Right ventricle myocardium superior (tissue), 1 donor: ENCODE measurements around the gene OTOG. TPM values are rescaled to one million over a fixed set of nuclear protein-coding genes. Genes with fewer than 3 reads are reported as not detected.
A peak's percentile ranks its signal among the peaks of the same experiment; 100 is the strongest.

Experiments
- ATAC-seq: fragments of 200-7000 bp; cut with Tn5 transposase; one replicate; pipeline ENCODE4 v1.9.1; 2020; ENCODE audit warnings: mild to moderate bottlenecking; ENCODE audit not compliant: poor library complexity
- DNase-seq: peaks from one replicate; pipeline ENCODE4 v3.0.0-alpha.2; 2020
- intact Hi-C: fragments of 100-400 bp; cut with DNase I; formaldehyde crosslinking; loops from one replicate; pipeline ENCODE4 v1.11.2; 2022
- total RNA-seq: library from RNA; stranded (reverse); fragmentation: NEBNext Ultra II Directional; extraction: Animal tissue kit (Norgen Biotek cat#: 25700); gene quantifications from one replicate; pipeline ENCODE4 v1.2.1, GENCODE V29; 2021
- donor health status: DM: no; HTN: yes; CAD: no; lungs with severe emphysema.

Gene OTOG
- total RNA-seq, 1 donor from 2014 or later: not detected

DNA sequence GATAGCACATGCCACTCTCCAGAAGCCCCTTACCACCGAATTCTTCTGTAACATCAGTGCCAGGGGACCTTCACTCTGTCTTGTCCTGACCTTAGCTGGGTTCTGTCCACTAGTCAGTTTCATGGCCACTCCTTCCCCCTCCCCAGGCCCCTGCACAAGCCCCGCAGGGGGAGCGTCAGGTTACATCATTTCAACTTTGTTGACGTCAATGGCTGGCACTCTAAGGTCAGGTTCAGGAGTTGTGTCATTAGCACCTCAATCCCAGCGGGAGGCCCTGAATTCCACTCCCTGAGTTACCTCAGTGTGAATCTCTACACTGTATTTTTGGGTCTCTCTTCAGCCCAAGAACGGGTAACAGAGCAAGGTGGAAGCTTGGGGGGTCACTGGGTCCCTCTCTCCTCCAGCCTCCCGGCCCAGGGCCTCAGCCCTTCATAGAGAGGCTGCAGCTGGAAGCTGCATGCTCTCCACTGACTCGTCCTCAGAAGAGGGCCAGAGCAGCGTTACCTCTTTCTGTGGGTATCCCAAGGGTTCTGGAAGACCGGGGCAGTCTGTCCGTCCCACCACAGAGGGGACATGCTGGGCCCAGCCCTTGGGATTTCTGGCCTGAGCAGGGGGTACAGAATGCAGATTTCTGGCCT, 13.2 kb upstream of the OTOG start:
- peak; percentile 4 for DNase-seq
- intact Hi-C loops: no loop called here
- no peak for ATAC-seq

DNA sequence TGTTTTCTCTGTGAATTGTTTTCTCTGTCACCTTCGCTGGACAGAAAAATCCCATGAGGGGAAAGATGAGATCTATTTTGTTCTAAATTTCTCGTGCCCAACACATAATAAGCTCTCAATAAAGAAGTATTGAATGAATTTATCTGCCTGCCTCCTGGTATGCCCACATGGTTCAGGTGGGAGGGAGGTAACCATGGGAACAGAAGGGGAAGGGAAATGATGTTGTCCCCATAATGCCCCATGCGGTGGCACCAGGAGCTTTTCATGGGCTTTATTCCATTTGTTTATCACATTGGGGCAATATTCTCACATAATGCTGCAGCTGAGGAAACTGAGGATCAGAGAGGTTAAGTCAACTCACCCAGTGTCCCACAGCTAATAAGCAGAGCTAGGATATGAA, 11.6 kb upstream of the OTOG start:
- ATAC-seq (no peak), DNase-seq (no peak)
- intact Hi-C loops: no loop called here

DNA sequence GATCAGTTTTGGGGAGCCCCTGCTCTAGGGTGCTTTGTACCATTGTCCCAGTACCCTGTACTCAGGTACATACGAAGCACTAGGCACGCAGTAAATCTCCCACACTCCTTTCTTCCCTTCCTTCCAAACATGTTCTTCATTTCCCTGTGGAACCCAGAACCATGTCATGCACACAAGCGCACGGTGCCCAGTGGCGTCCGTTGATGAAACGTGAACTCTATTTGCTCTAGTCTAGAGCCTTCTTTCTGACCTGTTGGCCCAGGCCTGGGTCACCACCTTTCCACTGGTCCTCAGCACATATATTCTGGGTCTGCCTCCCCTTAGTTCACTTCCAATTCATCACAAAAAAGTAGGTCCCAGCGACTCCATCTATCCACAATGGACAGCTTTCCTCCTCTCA, 9.8 kb upstream of the OTOG start:
- no peak for DNase-seq
- no peak for ATAC-seq
- intact Hi-C loops: no loop called here

GRCh38 chr11:17538054-17538453, 9.0 kb upstream of the OTOG start:
- intact Hi-C loops: no loop called here
- DNase-seq: no peak
- ATAC-seq: no peak

DNA sequence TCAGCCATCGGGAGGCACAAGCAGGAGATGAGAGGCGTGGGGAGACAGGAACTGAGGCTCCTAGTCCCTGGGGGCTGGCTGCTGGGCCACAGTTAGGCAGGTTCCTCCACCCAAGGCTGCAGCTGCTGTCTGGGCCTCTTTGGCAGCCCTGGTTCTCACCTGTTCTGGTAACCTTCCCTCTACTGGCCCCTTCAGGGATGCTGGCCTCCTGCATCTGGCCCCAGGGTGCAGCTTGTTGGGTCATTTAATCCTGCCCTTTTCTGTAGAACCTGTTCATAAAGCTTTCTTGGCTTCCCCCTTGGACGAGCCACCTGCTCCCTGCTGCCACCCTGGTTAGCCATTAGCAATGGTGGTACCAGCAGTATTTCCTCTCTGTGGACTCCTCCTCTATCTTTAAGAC, 8.3 kb upstream of the OTOG start:
- intact Hi-C loops: no loop called here
- no peak for ATAC-seq
- DNase-seq: peak; percentile 11

DNA sequence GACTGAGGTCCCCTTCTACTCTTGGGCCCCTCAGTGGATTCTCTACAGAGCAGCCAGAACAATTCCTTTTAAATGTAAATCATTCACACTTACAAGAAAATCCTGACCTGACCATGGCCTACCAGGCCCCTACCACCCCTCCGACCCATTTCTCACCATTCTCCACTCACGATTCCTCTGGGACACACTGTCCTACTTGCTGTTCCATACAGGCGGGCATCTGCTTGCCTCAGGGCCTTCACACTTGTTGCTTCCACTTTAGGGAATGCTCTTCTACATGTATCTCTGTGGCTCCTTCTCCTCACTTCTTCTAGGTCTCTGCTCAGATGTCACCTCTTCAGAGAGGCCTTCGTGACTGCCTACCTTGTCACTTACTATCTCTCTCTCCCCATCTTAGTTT, 6.3 kb upstream of the OTOG start:
- ATAC-seq (no peak), DNase-seq (no peak)
- intact Hi-C loops: no loop called here

GRCh38 chr11:17541330-17541885, 5.7 kb upstream of the OTOG start:
- no peak for ATAC-seq
- intact Hi-C loops: no loop called here
- no peak for DNase-seq

GRCh38 chr11:17542249-17542648, 4.8 kb upstream of the OTOG start:
- no peak for DNase-seq
- intact Hi-C loops: no loop called here
- no peak for ATAC-seq

DNA sequence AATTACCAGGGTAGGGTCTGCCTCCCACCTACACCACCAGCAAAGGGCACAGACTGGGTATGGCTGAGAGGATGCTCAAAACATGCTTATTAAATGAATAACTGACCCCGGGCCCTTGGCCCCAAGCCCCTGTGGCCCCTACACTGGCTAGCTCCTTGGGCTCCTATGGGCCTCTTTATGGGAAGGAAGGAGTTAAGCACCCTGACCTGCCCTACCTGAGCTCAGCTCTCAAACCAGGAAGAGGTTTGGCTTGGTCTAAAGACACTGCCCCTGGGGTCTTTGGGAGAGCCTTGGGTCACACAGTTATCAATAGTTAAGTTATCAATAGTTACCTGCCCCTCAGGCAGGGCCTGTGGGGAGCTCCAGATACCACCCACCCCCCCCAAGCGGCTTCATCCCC, 4.0 kb upstream of the OTOG start:
- no peak for DNase-seq
- no peak for ATAC-seq
- intact Hi-C loops: no loop called here

DNA sequence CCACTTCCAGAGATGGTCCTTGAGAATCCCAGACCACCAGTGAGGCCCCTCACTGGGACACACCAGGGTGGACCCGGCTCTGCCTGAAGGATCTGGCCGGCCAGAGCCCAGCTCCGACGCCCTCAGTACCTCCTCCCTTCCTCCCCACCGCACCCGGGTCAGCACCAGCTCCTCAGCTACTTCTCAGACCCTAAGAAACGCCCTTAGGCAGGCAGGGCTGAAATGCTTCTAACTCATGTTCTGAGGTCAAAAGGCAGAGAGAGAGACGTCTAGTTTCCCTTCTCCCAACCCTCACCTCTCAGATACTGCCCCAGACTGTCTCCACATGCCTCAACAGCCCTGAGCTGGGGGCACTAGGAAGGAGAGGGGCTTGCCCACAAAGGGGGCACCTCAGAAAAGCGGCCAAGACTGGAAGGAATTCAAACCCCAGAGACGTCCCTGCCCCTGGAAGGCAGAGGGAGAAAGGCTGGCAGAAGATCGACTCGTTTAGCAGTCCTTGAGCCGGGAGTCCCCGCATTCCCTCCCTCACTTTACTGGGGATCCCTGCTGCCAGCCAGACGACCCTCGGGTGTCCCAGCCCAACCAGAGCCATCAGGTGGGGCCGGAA, 3.4 kb upstream of the OTOG start:
- ATAC-seq (no peak), DNase-seq (no peak)
- intact Hi-C loops: no loop called here

DNA sequence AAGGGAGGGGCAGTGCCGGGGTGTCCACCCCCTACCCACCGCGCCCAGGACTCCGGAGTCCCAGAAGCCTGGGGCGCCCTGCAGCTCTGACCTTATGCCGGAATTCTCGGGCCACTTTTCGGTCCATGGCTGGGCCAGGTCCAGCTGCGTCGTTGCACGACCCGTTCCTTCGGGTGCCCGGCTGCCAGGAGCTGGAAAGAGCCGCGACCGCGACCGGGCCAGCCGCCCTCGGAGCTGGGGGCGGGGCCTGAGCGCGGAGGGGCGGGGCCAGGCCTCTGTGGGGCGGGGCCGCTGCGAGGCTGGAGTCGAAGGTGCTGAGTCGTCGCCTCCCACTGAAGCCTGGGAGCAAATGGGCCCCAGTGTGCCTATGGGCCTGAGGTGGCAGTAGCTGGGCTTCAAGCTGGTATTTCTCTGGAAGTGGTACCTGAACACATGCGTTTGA, 2.9 kb upstream of the OTOG start, which contains the start of gene USH1C:
USH1C (minus strand) TSS at position 236 of the 442 bp plus-strand sequence; CDS start at position 127, 109 bp downstream.
- no peak for DNase-seq
- intact Hi-C loops: no loop called here
- peak; percentile 84 for ATAC-seq

GRCh38 chr11:17546240-17546639, 819 bp upstream of the OTOG start:
- ATAC-seq: no peak
- DNase-seq: no peak
- intact Hi-C loops: no loop called here

- intact Hi-C loops: no loop called here
- DNase-seq (no peak), ATAC-seq (no peak)
These were observed 873 bp downstream of the OTOG start for GRCh38 chr11:17547932-17548331.

- DNase-seq (no peak), ATAC-seq (no peak)
- intact Hi-C loops: no loop called here
These were observed 1.4 kb downstream of the OTOG start for GRCh38 chr11:17548444-17548843.

DNA sequence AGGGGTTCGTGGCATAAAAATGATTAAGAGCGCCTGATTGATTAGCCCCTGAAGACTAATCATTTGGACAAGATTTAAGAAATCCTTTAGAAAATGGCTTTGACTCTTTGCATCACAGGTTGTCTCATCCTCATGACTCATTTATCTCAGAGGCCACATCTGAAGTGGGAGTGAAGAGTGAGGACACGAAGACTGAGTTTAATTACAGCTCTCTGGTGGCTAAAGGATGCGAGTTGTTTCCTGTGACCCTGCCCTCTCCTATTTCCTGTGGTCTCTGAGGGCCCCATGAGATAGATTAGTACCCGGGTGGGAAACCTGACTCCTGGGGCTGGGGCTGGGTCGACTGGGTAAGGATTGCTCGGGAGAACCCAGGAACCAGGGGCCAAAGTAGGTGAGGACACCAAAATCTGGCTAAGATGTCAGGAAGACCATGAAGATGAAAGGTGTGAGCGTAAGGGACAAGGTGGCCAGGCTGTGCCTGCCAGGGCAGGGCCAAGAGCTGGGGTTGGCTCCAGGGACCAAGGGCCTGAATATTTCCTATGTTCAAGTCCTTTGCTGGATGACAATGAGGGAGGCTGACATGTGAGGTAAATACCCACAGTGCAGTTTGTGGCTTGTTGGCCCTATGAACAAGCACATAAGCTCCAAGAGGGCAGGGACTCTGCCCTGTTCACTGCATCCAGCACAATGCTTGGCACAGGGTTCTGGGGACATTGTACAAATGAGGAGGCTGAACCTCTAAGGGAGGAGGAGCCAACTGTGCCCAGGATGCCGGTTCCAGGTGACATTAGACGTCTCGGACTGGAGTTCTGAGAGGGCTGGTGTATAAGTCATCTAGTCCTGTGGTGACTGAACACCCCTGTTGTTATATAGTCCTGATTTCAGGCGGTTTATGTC, 3.6 kb downstream of the OTOG start:
- DNase-seq: no peak
- ATAC-seq: no peak
- intact Hi-C loops: no loop called here

DNA sequence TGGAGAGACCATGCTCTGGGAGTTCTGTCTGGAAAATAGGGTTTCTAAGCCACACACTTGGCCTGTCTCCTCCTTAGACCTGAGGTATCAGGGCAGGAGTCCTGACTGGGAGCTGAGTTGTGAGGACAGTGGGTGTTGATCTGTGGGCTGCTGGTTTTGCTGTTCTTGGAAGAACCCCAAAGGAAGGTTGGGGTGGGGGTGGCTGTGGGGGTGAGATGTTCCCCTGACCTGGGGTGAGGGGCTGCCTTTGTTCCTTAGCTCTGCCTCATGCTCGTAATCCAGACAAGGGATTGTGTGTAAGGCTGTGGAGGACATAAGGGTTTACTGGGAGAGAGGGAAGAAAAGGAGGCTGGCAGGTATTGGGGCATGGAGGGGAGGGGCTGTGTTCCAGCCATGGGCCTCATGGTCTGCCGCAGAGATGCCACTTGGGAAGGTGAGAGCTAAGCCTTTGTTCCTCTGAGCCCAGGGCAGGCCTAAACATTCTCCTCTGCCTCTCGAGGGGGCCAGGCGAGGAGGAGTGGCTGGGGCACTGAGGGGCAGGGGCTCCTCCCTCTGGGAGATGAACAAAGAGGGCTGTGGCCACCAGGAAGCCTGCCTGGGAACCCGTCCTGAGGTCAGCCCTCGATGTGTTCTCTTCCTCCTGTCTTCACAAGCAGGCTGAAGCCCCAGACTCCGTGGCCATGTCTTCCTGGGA, 4.4 kb downstream of the OTOG start:
- ATAC-seq (no peak), DNase-seq (no peak)
- intact Hi-C loops: no loop called here

DNA sequence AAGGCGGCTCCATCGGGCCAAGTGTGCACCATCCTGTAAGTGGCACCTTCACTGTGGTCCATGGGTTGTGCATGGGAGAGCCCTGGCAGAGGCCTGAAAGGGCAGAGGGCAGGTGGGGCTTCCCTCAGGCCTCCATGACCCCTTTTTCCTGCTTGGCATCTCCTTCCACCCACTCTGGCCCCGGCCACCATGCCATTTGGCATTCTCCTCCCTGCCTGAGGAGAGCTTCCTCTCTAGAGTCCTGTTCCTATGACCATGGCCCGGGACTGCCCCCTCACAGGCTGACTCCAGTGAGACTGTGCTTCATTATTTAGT, 4.9 kb downstream of the OTOG start:
- intact Hi-C loops: no loop called here
- ATAC-seq (no peak), DNase-seq (no peak)

- intact Hi-C loops: no loop called here
- DNase-seq: no peak
- ATAC-seq: no peak
These were observed 5.6 kb downstream of the OTOG start for GRCh38 chr11:17552392-17553248.
